ENCODE data around the gene DYNC1I1.

DYNC1I1 gene

GRCh38 chr7:95971716-95972115 is 199.4 kb downstream of the DYNC1I1 start:
- no peak for DNase-seq

- no peak for DNase-seq
These were observed 200.2 kb downstream of the DYNC1I1 start for GRCh38 chr7:95972523-95972922.

- no peak for DNase-seq
These were observed 201.8 kb downstream of the DYNC1I1 start for GRCh38 chr7:95974108-95974507.

- no peak for DNase-seq
These were observed 204.2 kb downstream of the DYNC1I1 start for GRCh38 chr7:95976369-95977060.

- DNase-seq: no peak
These were observed 205.6 kb downstream of the DYNC1I1 start for GRCh38 chr7:95977994-95978393.

GRCh38 chr7:95980167-95980566 is 207.8 kb downstream of the DYNC1I1 start:
- DNase-seq: no peak

- no peak for DNase-seq
These were observed 208.4 kb downstream of the DYNC1I1 start for GRCh38 chr7:95980706-95981105.

GRCh38 chr7:95986178-95986764 is 213.9 kb downstream of the DYNC1I1 start:
- DNase-seq: no peak

GRCh38 chr7:95989301-95989700 is 216.9 kb downstream of the DYNC1I1 start:
- DNase-seq: no peak

GRCh38 chr7:95993380-95993779 is 221.0 kb downstream of the DYNC1I1 start:
- no peak for DNase-seq

- DNase-seq: peak; percentile 10
These were observed 223.8 kb downstream of the DYNC1I1 start for GRCh38 chr7:95996174-95996573.

GRCh38 chr7:95996886-95997285 is 224.5 kb downstream of the DYNC1I1 start:
- no peak for DNase-seq

- no peak for DNase-seq
These were observed 225.3 kb downstream of the DYNC1I1 start for GRCh38 chr7:95997632-95998031.

- no peak for DNase-seq
These were observed 227.1 kb downstream of the DYNC1I1 start for GRCh38 chr7:95999481-95999880.

- peak; percentile 91 for DNase-seq
These were observed 232.2 kb downstream of the DYNC1I1 start for GRCh38 chr7:96004578-96004977.

- no peak for DNase-seq
These were observed 232.9 kb downstream of the DYNC1I1 start for GRCh38 chr7:96005271-96005670.

- no peak for DNase-seq
These were observed 236.8 kb downstream of the DYNC1I1 start for GRCh38 chr7:96009148-96009547.

- DNase-seq: no peak
These were observed 241.5 kb downstream of the DYNC1I1 start for GRCh38 chr7:96013836-96014235.

- DNase-seq: no peak
These were observed 242.3 kb downstream of the DYNC1I1 start for GRCh38 chr7:96014617-96015016.

- DNase-seq: peak; percentile 26
These were observed 243.8 kb downstream of the DYNC1I1 start for GRCh38 chr7:96016056-96016586.

GRCh38 chr7:96016735-96017134 is 244.4 kb downstream of the DYNC1I1 start:
- peak; percentile 17 for DNase-seq

GRCh38 chr7:96017877-96018276 is 245.5 kb downstream of the DYNC1I1 start:
- DNase-seq: no peak

GRCh38 chr7:96021568-96021967 is 249.2 kb downstream of the DYNC1I1 start:
- DNase-seq: peak; percentile 59

- DNase-seq: peak; percentile 68
These were observed 251.0 kb downstream of the DYNC1I1 start for GRCh38 chr7:96023387-96023786.

Measured in fibroblast of skin of scalp (primary cell).